Large intestine (tissue), 3 donors: ENCODE data around the gene EXOC2. TPM values are rescaled to one million over a fixed set of nuclear protein-coding genes. Genes with fewer than 3 reads are reported as not detected.

Experiments
- DNase-seq, 2 donors: peaks; one replicate each; pipeline versions ENCODE4 v3.0.0 to v3.0.0-alpha.2; 2013
- H3K27ac ChIP-seq: one replicate; pipeline ENCODE4 v1.5.1; 2013; ENCODE audit warnings: low read length
- H3K27me3 ChIP-seq: 2 replicates; pipeline ENCODE4 v1.6.1; 2013; ENCODE audit warnings: low read length; ENCODE audit not compliant: control insufficient read depth, insufficient read depth
- H3K36me3 ChIP-seq: 2 replicates; pipeline ENCODE4 v1.6.1; 2013; ENCODE audit warnings: low read length; ENCODE audit not compliant: control insufficient read depth, insufficient read depth
- H3K4me1 ChIP-seq: one replicate; pipeline ENCODE4 v1.6.1; 2013; ENCODE audit warnings: low read length; ENCODE audit not compliant: control insufficient read depth, insufficient read depth
- H3K4me3 ChIP-seq: one replicate; pipeline ENCODE4 v1.5.1; 2013; ENCODE audit warnings: low read length
- H3K9me3 ChIP-seq: one replicate; pipeline ENCODE4 v1.6.1; 2013; ENCODE audit warnings: mild to moderate bottlenecking, low read depth, low read length, moderate library complexity; ENCODE audit not compliant: control insufficient read depth
- WGBS: methylation state at CpG from one replicate; pipeline ENCODE4 v1.1.5; 2013; ENCODE audit warnings: low lambda C conversion rate; ENCODE audit not compliant: insufficient coverage; 5-methylcytosine and 5-hydroxymethylcytosine counted together
- polyA plus RNA-seq: library from polyadenylated mRNA; unstranded; fragments of 120-200 nt; gene quantifications from one replicate; pipeline ENCODE4 v1.2.1, GENCODE V29; 2013

Gene EXOC2
- polyA plus RNA-seq, 1 donor, result 16.2 TPM

DNA sequence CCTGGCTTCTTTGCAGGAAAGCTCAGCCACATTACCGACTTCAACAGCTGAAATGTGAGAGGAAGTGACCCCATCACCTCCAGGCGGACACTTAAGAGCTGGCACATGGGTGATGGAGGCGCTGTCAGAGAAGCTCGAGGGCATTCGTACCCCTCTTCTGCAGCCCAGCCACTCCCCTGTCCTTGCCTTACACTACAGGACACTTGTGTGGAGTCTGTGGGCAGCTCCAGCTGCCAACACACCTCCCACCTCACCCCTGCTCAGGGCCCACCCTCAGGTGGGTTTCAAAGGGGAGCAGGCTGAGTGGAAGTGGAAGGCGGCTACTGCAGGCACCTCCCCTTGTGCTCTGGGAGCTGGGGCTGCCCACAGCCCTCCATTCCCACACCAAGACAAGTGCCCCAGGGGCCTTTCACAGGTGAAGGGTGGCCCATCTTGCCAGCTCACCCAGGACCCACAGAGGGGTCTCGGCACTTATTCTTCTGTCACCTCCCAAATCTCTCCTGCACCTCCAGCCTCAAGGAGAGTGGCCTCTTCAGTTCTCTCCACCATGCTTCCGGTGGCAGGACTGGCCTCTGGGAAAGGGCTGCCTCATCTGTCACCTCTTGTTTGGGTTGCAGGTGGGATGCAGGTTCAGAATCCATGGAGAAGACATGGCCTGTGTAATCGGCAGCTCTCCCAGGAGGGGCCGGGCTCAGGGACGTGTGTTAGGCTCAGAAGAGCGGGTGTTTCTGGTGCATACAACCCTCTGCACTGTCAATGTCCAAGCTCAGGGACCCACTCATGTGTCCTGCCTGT lies 251.6 kb downstream of the EXOC2 start:
- no peak for DNase-seq
- WGBS, result no CpG with 5 or more reads among the region's 12 CpGs
- Histone ChIP-seq H3K36me3 (no peaks in the 10 kb centered on the region), H3K4me3 (no peak overlapping the region), H3K4me1 (no peaks in the 10 kb centered on the region), H3K9me3 (no peaks in the 10 kb centered on the region), H3K27ac (no peak overlapping the region), H3K27me3 (no peaks in the 10 kb centered on the region)

DNA sequence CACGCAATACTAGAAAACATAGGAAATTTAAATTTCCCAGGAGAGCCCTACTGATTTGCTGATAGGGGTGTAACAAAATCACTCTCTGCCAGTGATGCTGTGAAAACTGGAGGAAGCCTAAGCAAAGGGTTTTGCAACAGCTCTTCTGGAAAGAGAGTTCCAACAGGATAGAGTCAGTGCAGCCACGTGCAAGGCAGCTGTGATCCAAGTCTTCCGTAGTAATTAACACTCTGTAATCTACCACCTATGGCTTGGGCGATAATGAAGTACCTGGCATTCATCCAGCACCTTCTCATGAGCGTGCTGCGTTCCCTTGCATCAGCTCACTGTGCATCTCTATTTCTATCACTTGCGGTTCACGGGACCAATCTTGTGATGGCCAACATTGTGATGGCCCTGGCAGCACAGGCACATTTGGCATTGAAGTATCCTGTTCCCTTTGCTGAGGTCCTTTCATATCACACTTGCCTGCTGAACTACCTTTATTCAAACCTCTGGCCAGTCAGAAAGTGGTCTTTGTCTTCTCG lies 253.2 kb downstream of the EXOC2 start:
- no peak for DNase-seq
- no peaks in the 10 kb centered on the region for H3K4me1 ChIP-seq
- no peaks in the 10 kb centered on the region for H3K27me3 ChIP-seq
- H3K4me3 ChIP-seq, result no peak overlapping the region
- H3K27ac ChIP-seq, result no peak overlapping the region
- WGBS, result 40% methylated on average over 1 of the region's 9 CpGs
- H3K36me3 ChIP-seq, result no peaks in the 10 kb centered on the region
- H3K9me3 ChIP-seq, result peaks cover 3% of the 10 kb centered on the region

DNA sequence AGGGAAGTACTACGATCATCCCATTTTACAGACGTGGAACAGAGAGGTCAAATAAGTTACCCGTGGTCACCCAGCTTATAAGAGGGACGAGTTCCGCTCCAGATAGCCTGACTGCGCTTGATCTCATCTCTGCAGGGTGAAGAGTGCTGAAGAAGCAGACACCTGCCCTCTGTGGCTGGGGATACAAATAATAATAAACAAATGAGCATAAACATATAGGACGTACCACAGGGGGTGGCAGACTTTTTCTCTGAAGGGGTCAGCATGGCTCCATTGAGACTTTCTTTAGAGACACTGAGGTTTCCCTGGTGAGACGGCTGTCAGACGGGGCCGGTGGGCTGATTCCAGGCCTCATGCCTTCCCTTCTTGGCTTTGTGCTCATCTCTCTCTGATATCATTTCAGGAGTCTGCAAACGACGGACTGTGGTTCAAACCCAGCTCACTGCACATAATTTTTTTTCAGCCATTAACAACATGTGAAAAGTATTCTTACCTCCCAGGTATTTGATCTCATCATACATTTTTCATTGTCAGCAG lies 254.2 kb downstream of the EXOC2 start:
- no peak overlapping the region for H3K4me3 ChIP-seq
- no peaks in the 10 kb centered on the region for H3K4me1 ChIP-seq
- WGBS, result 100% methylated on average over 1 of the region's 12 CpGs
- H3K27ac ChIP-seq, result no peak overlapping the region
- H3K27me3 ChIP-seq, result no peaks in the 10 kb centered on the region
- H3K36me3 ChIP-seq, result no peaks in the 10 kb centered on the region
- DNase-seq, result no peak
- H3K9me3 ChIP-seq, result peaks cover 3% of the 10 kb centered on the region

DNA sequence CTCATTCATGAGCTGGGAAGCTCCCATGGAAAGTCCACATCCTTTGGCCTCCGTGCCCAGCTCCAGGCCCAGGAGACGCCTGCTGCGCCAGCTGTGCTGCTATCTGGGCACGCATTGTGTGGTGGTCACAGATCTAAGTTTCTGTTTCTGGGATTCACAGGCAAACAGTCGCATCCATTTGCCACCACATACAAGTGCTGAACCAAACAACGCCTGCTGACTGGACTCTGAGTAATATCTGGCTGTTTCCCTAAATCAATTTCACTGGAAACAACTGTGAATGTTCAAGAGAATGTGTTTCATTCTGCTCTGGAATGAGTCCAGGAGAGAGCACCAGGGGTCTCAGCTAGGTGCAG lies 255.9 kb downstream of the EXOC2 start:
- Histone ChIP-seq H3K4me3 (no peak overlapping the region), H3K9me3 (peaks cover 3% of the 10 kb centered on the region), H3K27ac (no peak overlapping the region), H3K36me3 (no peaks in the 10 kb centered on the region), H3K27me3 (no peaks in the 10 kb centered on the region), H3K4me1 (no peaks in the 10 kb centered on the region)
- DNase-seq, result no peak
- no CpG with 5 or more reads among the region's 6 CpGs for WGBS

DNA sequence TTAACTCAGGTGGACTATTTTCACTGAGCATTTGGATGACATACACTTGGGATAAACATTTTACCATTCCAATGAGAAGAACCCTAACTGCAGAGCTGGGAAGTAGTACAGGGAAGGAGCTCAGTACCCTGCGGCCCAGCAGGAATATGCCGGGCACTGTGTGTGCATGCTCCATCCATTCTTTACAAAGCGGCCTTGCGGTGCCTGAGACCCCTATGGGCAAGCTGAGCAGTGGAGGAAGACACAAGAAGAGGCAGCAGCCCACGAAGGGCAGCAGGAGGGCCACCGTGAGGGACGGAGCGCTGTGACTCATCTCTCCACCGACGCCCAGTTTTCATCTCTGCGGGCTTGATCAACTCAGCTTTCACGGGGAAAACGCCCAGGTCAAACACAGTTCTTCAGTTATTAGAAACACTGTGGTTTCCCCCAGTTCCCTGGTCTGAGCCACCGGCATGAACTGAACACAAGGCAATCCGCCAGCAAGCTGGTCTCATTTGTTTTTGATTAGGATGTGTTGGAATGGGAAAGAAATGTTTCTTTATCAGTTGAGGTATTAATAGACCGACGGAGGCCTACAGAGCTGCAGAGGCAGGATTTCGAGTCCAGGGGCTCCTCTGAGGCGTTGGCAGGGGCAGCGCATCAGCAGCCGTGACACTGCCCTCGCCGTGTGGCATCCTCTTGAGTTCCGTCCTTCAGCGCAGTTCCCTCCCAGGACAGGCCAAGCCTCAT lies 256.5 kb downstream of the EXOC2 start:
- no peaks in the 10 kb centered on the region for H3K36me3 ChIP-seq
- peaks cover 3% of the 10 kb centered on the region for H3K27me3 ChIP-seq
- no peaks in the 10 kb centered on the region for H3K4me1 ChIP-seq
- peaks cover 3% of the 10 kb centered on the region for H3K9me3 ChIP-seq
- no CpG with 5 or more reads among the region's 25 CpGs for WGBS
- no peak overlapping the region for H3K4me3 ChIP-seq
- no peak overlapping the region for H3K27ac ChIP-seq
- DNase-seq, result no peak

DNA sequence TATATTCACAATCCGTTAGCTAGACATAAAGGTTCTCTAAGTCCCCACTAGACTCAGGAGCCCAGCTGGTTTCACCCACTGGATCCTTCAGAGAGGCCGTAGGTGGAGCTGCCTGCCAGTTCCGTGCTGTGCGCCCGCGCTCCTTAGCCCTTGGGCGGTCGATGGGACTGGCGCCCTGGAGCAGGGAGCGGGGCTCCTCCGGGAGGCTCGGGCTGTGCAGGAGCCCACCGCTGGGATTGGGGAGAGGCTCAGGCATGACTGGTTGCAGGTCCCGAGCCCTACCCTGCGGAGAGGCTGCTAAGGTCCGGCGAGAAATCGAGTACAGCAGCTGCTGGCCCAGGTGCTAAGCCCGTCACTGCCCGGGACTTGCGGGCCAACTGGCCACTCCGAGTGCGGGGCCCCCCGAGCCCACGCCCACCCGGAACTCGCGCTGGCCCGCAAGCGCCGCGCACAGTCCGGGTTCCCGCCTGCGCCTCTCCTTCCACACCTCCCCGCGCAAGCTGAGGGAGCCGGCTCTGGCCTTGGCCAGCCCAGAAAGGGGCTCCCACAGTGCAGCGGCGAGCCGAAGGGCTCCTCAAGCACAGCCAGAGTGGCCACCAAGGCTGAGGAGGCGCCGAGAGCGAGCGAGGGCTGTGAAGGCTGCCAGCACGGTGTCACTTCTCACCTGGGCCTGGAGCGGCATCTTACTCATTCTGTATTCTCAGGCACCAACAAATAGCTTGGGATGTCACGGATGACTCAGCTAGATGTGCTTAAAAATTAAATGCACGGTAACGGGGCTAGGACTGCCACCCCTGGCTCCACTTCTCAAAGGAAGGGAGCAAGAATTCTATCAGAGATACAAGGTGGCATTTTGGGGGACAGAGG lies 257.3 kb downstream of the EXOC2 start:
- Histone ChIP-seq H3K4me3 (no peak overlapping the region), H3K27ac (no peak overlapping the region), H3K9me3 (peaks cover 3% of the 10 kb centered on the region), H3K27me3 (peaks cover 4% of the 10 kb centered on the region), H3K4me1 (no peaks in the 10 kb centered on the region), H3K36me3 (no peaks in the 10 kb centered on the region)
- WGBS, result no CpG with 5 or more reads among the region's 50 CpGs
- no peak for DNase-seq

Other genes starting within 250 kb of the EXOC2 start
- gene HUS1B, start 36.0 kb downstream of the EXOC2 start, polyA plus RNA-seq, result 0.34 TPM